H1 (cell line): ENCODE measurements around the gene HIVEP2. TPM values are rescaled to one million over a fixed set of nuclear protein-coding genes. Genes with fewer than 3 reads are reported as not detected.

Source experiments
- CTCF ChIA-PET: fragments of 300-600 bp; sonication (Branson Sonifier 250); formaldehyde crosslinking; loops from one replicate; lab custom pipeline; 2021; ENCODE audit not compliant: partially characterized antibody; lab: Charles Lee
- POLR2A ChIA-PET: fragments of 300-600 bp; sonication (Branson Sonifier 250); formaldehyde crosslinking; loops from one replicate; lab custom pipeline; 2021; ENCODE audit warnings: inconsistent platforms; ENCODE audit not compliant: partially characterized antibody; lab: Charles Lee
- DNase-seq, 2 experiments: peaks; one replicate each; pipeline versions ENCODE4 v3.0.0 to v3.0.0-alpha.2; 2010 to 2022; ENCODE audit warnings: low spot score in 2 of 2, low read depth in 1 of 2, mixed read lengths in 1 of 2
- FAIRE-seq: peaks from 2 replicates; lab custom pipeline; 2011; peaks lifted over from hg19 to GRCh38; lab: Jason Lieb, UNC
- H2AFZ ChIP-seq: 2 replicates; pipeline ENCODE4 v1.8.1; 2012; ENCODE audit warnings: low read length, inconsistent platforms
- H2AK5ac ChIP-seq: 2 replicates; pipeline ENCODE4 v1.6.1; 2013; ENCODE audit warnings: low read depth, low read length
- H2BK120ac ChIP-seq: replicated peaks from 2 replicates; pipeline ENCODE3; 2013; ENCODE audit warnings: low read depth, low read length, inconsistent platforms
- H2BK12ac ChIP-seq: 2 replicates; pipeline ENCODE4 v1.6.1; 2013; ENCODE audit warnings: low read depth, low read length
- H2BK15ac ChIP-seq: 2 replicates; pipeline ENCODE4 v1.6.1; 2013; ENCODE audit warnings: low read length
- H2BK20ac ChIP-seq: 2 replicates; pipeline ENCODE4 v1.6.1; 2013; ENCODE audit warnings: low read length
- H2BK5ac ChIP-seq: 2 replicates; pipeline ENCODE4 v1.6.1; 2013; ENCODE audit warnings: low read depth, low read length
- H3K14ac ChIP-seq: 2 replicates; pipeline ENCODE4 v1.6.1; 2013; ENCODE audit warnings: inconsistent platforms; ENCODE audit not compliant: insufficient read length
- H3K18ac ChIP-seq: 2 replicates; pipeline ENCODE4 v1.6.1; 2013; ENCODE audit warnings: low read length; ENCODE audit errors: extremely low read depth
- H3K23ac ChIP-seq: 2 replicates; pipeline ENCODE4 v1.6.1; 2013; ENCODE audit warnings: inconsistent platforms; ENCODE audit not compliant: insufficient read length
- H3K23me2 ChIP-seq: 2 replicates; pipeline ENCODE4 v1.6.1; 2013; ENCODE audit warnings: low read depth, low read length
- H3K27ac ChIP-seq: 2 replicates; pipeline ENCODE4 v1.6.1; 2011; ENCODE audit warnings: low read depth, low read length, inconsistent platforms
- H3K27me3 ChIP-seq, 4 experiments: replicated peaks in 1 of 4; 1 replicate in 1 of 4; 2 replicates in 3 of 4; pipeline versions ENCODE4 v1.6.1 to v1.8.1; 2011 to 2013; ENCODE audit warnings: low read length in 3 of 4, mild to moderate bottlenecking in 3 of 4, inconsistent platforms in 2 of 4, mixed read lengths in 2 of 4, moderate library complexity in 1 of 4; ENCODE audit not compliant: control insufficient read depth in 3 of 4, insufficient read depth in 3 of 4; ENCODE audit errors: extremely low read depth in 1 of 4
- H3K36me3 ChIP-seq, 4 experiments: 2 replicates each; pipeline versions ENCODE4 v1.6.1 to v1.8.1; 2011 to 2013; ENCODE audit warnings: mild to moderate bottlenecking in 4 of 4, low read length in 3 of 4, moderate library complexity in 2 of 4, control low read depth in 1 of 4, inconsistent platforms in 1 of 4; ENCODE audit not compliant: insufficient read depth in 4 of 4, control insufficient read depth in 2 of 4
- H3K4ac ChIP-seq: replicated peaks from 2 replicates; pipeline ENCODE3; 2013; ENCODE audit warnings: low read length, low read depth, mixed read lengths, inconsistent platforms; ENCODE audit not compliant: insufficient read length
- H3K4me1 ChIP-seq, 4 experiments: replicated peaks in 1 of 4; 1 replicate in 1 of 4; 2 replicates in 3 of 4; pipeline versions ENCODE4 v1.6.1 to v1.8.1; 2011 to 2013; ENCODE audit warnings: low read length in 3 of 4, inconsistent platforms in 2 of 4, mixed read lengths in 1 of 4; ENCODE audit not compliant: insufficient read depth in 4 of 4, control insufficient read depth in 3 of 4
- H3K4me2 ChIP-seq, 2 experiments: 2 replicates each; pipeline versions ENCODE4 v1.6.1 to v1.8.1; 2011 to 2013; ENCODE audit warnings: low read depth in 2 of 2, low read length in 2 of 2, control low read depth in 1 of 2, inconsistent platforms in 1 of 2, mild to moderate bottlenecking in 1 of 2; ENCODE audit not compliant: insufficient read depth in 1 of 2
- H3K4me3 ChIP-seq, 4 experiments: fragments of 200-600, 300-600 bp in 1 of 4; sonication (generic), shearing (Covaris generic), sonication (Bioruptor Twin) in 1 of 4; 2 replicates each; pipeline versions ENCODE4 v1.5.1 to v1.8.1; 2011 to 2016; ENCODE audit warnings: low read length in 4 of 4, low read depth in 3 of 4, control low read depth in 2 of 4, inconsistent platforms in 2 of 4, mild to moderate bottlenecking in 2 of 4, mixed read lengths in 1 of 4, moderate library complexity in 1 of 4; ENCODE audit not compliant: insufficient read depth in 2 of 4; ENCODE audit errors: extremely low read depth in 1 of 4
- H3K56ac ChIP-seq: replicated peaks from 2 replicates; pipeline ENCODE3; 2013; ENCODE audit warnings: low read depth, mild to moderate bottlenecking, mixed read lengths, low read length, inconsistent platforms; ENCODE audit not compliant: insufficient read length
- H3K79me1 ChIP-seq: 2 replicates; pipeline ENCODE4 v1.6.1; 2013; ENCODE audit warnings: low read depth, low read length, control low read depth
- H3K79me2 ChIP-seq, 2 experiments: 2 replicates each; pipeline versions ENCODE4 v1.6.1 to v1.8.1; 2012 to 2013; ENCODE audit warnings: low read length in 2 of 2, mild to moderate bottlenecking in 2 of 2, inconsistent platforms in 1 of 2; ENCODE audit not compliant: insufficient read depth in 2 of 2, control insufficient read depth in 1 of 2
- H3K9ac ChIP-seq, 4 experiments: replicated peaks in 1 of 4; 1 replicate in 1 of 4; 2 replicates in 3 of 4; pipeline versions ENCODE4 v1.6.1 to v1.8.1; 2011 to 2013; ENCODE audit warnings: low read depth in 3 of 4, low read length in 3 of 4, control low read depth in 2 of 4, mild to moderate bottlenecking in 2 of 4, moderate library complexity in 2 of 4, inconsistent platforms in 1 of 4; ENCODE audit errors: extremely low read depth in 1 of 4
- H3K9me3 ChIP-seq, 2 experiments: 2 replicates each; pipeline versions ENCODE4 v1.6.1 to v1.8.1; 2012 to 2013; ENCODE audit warnings: mild to moderate bottlenecking in 2 of 2, moderate library complexity in 2 of 2, control low read depth in 1 of 2, inconsistent platforms in 1 of 2, low read depth in 1 of 2, low read length in 1 of 2, mixed read lengths in 1 of 2; ENCODE audit not compliant: insufficient read depth in 2 of 2
- H4K20me1 ChIP-seq, 2 experiments: replicated peaks in 1 of 2; 2 replicates each; pipeline versions ENCODE3 to v1.8.1; 2011 to 2013; ENCODE audit warnings: inconsistent platforms in 2 of 2, low read length in 2 of 2, mild to moderate bottlenecking in 1 of 2; ENCODE audit not compliant: insufficient read depth in 2 of 2, control insufficient read depth in 1 of 2
- H4K5ac ChIP-seq: 2 replicates; pipeline ENCODE4 v1.6.1; 2013; ENCODE audit warnings: low read length, low read depth, mixed read lengths, inconsistent platforms; ENCODE audit not compliant: insufficient read length
- H4K8ac ChIP-seq: 2 replicates; pipeline ENCODE4 v1.8.0; 2013; ENCODE audit warnings: mild to moderate bottlenecking, moderate library complexity, low read length, inconsistent platforms; ENCODE audit not compliant: insufficient read depth; ENCODE audit errors: extremely low read depth
- H4K91ac ChIP-seq: replicated peaks from 2 replicates; pipeline ENCODE3; 2013; ENCODE audit warnings: low read length, mixed read lengths, inconsistent platforms; ENCODE audit not compliant: insufficient read length
- BRCA1 ChIP-seq: IDR thresholded peaks from 2 replicates; pipeline ENCODE4 v1.6.1; 2012; ENCODE audit warnings: low read depth, low read length, improper control_type of control experiment
- CBX5 ChIP-seq: fragments of 300-800, 300-1000 bp; sonication (generic); IDR thresholded peaks from 2 replicates; pipeline ENCODE4 v1.7.1; 2016; ENCODE audit warnings: antibody characterized with exemption, low read length, low read depth
- CEBPB ChIP-seq: IDR thresholded peaks from 2 replicates; pipeline ENCODE4 v1.6.1; 2012; ENCODE audit warnings: low read depth, low read length
- POLR2AphosphoS5 ChIP-seq: IDR thresholded peaks from 2 replicates; pipeline ENCODE4 v1.6.1; 2011; ENCODE audit warnings: low read depth, low read length
- SUZ12 ChIP-seq: fragments of 200-600 bp; sonication (generic); IDR thresholded peaks from 2 replicates; pipeline ENCODE4 v1.6.1; 2012; ENCODE audit warnings: mild to moderate bottlenecking, inconsistent platforms, low read length, moderate library complexity, mixed read lengths
- TAF1 ChIP-seq: IDR thresholded peaks from 2 replicates; pipeline ENCODE4 v1.6.1; 2011; ENCODE audit warnings: mild to moderate bottlenecking, low read depth, low read length
- TBP ChIP-seq: IDR thresholded peaks from 2 replicates; pipeline ENCODE4 v1.6.1; 2011; ENCODE audit warnings: low read depth, low read length, improper control_type of control experiment
- WGBS, 2 experiments: shearing (Covaris generic) in 1 of 2; methylation state at CpG; one replicate each; pipeline versions ENCODE4 v1.1.6 to v1.1.7; 2013 to 2015; ENCODE audit warnings: low lambda C conversion rate in 2 of 2, mixed read lengths in 2 of 2, inconsistent platforms in 1 of 2, low coverage in 1 of 2, missing lambda C conversion rate in 1 of 2; ENCODE audit not compliant: insufficient replicate concordance in 2 of 2, insufficient coverage in 1 of 2, insufficient read length in 1 of 2; ENCODE audit errors: extremely low coverage in 1 of 2, missing lambda C conversion rate in 1 of 2; 5-methylcytosine and 5-hydroxymethylcytosine counted together
- polyA plus RNA-seq, 7 experiments: library from polyadenylated mRNA; depleted of rRNA in 3 of 7; stranded (reverse) in 5 of 7; unstranded in 2 of 7; fragments of >200 nt in 5 of 7; fragments of 200-250 nt in 2 of 7; gene quantifications; 1 replicate in 5 of 7; 2 replicates in 1 of 7; 4 replicates in 1 of 7; pipeline versions ENCODE4 v1.2.1 to v1.2.3, GENCODE V29; 2011 to 2013; ENCODE audit warnings: missing spikeins in 2 of 7, mixed read lengths in 2 of 7
- total RNA-seq: library from RNA; stranded (reverse); fragmentation: NEBNext Ultra II Directional; extraction: Animal tissue kit (Norgen Biotek cat#: 25700); gene quantifications from 2 replicates; pipeline ENCODE4 v1.2.1, GENCODE V29; 2021
- TF ChIP-seq, protein P1 (sequence below): IDR thresholded peaks from 2 replicates; pipeline ENCODE4 v1.6.1; 2011; ENCODE audit warnings: low read length, improper control_type of control experiment

Gene HIVEP2
- total and polyA plus RNA-seq, 2 of the 8 experiments (the other 6 are each of a cell fraction or from before 2014, with no cell fraction given) = 2.2 to 6.1 TPM

DNA sequence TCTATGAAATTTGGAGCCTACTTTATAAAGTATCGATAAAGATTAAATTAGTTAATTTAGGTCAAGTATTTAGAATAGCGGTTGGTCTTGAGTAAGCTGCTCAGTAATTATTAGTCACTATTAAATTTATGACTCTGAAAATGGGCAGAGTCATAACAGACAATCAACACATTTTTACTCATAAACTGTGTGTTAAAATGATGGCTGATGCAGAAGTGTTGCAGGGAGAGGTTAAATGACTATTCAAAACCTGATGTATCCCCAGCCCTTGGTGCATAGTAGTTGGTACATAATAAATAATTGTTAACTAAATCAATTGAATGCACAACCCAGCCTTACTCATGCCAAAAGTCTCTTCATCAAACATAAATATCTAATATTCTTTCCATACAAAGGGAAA lies 30.6 kb downstream of the HIVEP2 start:
- H3K23ac ChIP-seq = no peak overlapping the region
- 93% methylated on average over 2 of the region's 2 CpGs; no CpG with 5 or more reads in 1 of the 2 experiments for WGBS, 2 experiments
- H3K27ac ChIP-seq = no peak overlapping the region
- H4K91ac ChIP-seq = no peak overlapping the region
- H2BK15ac ChIP-seq = no peak overlapping the region
- no peak overlapping the region for H2AFZ ChIP-seq
- H2AK5ac ChIP-seq = no peak overlapping the region
- H3K36me3 ChIP-seq = peaks cover 0 to 5% (median 0%) of the 10 kb centered on the region in 4 experiments; a peak in 1 of 8 replicates
- no peak overlapping the region for H3K4ac ChIP-seq
- no peaks in the 10 kb centered on the region for H4K20me1 ChIP-seq
- H2BK20ac ChIP-seq = no peak overlapping the region
- DNase-seq (no peak), FAIRE-seq (no peak)
- H3K4me2 ChIP-seq = no peak overlapping the region
- no peak overlapping the region for H3K4me3 ChIP-seq
- peaks cover 0 to 9% (median 7%) of the 10 kb centered on the region in 4 experiments; a peak in 4 of 7 replicates for H3K4me1 ChIP-seq
- H3K23me2 ChIP-seq = no peaks in the 10 kb centered on the region; the same call in 1 of the 2 replicates
- no peak overlapping the region for H3K9ac ChIP-seq
- no peak overlapping the region for H2BK5ac ChIP-seq
- no peaks in the 10 kb centered on the region for H3K79me1 ChIP-seq
- peaks cover 0 to 11% of the 10 kb centered on the region in 2 experiments; a peak in 2 of 4 replicates for H3K79me2 ChIP-seq
- no peak overlapping the region for H2BK12ac ChIP-seq
- no peak overlapping the region for H3K18ac ChIP-seq
- POLR2A ChIA-PET = interaction anchor here (0.7 kb wide), 1 partner anchor 25 kb away, joined by 3 read pairs; no protein-coding TSS in a partner anchor
- H4K5ac ChIP-seq = no peak overlapping the region
- H3K9me3 ChIP-seq = peaks cover 3 to 8% of the 10 kb centered on the region in 2 experiments
- CTCF ChIA-PET = no interaction called here
- TF ChIP-seq CBX5 (no peak), TAF1 (no peak), SUZ12 (no peak), BRCA1 (no peak), CEBPB (no peak), TBP (no peak), POLR2AphosphoS5 (no peak)
- TF ChIP-seq, protein P1, sequence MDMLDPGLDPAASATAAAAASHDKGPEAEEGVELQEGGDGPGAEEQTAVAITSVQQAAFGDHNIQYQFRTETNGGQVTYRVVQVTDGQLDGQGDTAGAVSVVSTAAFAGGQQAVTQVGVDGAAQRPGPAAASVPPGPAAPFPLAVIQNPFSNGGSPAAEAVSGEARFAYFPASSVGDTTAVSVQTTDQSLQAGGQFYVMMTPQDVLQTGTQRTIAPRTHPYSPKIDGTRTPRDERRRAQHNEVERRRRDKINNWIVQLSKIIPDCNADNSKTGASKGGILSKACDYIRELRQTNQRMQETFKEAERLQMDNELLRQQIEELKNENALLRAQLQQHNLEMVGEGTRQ = no peak
- no peak overlapping the region for H2BK120ac ChIP-seq
- H3K14ac ChIP-seq = no peak overlapping the region
- no peak overlapping the region for H4K8ac ChIP-seq
- no peaks in the 10 kb centered on the region for H3K27me3 ChIP-seq
- no peak overlapping the region for H3K56ac ChIP-seq
